Measurements from ENCODE around the gene LNP1.

- no peak for TF ChIP-seq CHD2 (IDR thresholded peaks at IDR 0.05; ENCODE audit: low read depth, low read length)
- no peak for TF ChIP-seq MIER2 (CRISPR knock-in tag; IDR thresholded peaks at IDR 0.05)
- no peak for TF ChIP-seq MAZ (IDR thresholded peaks at IDR 0.05; ENCODE audit: borderline replicate concordance, low read depth, low read length)
- TF ChIP-seq MAZ (CRISPR knock-in tag; IDR thresholded peaks at IDR 0.05; ENCODE audit: low read depth), result no peak
- TF ChIP-seq HMG20B (CRISPR knock-in tag; conservative IDR thresholded peaks at IDR 0.05), result no peak
- TF ChIP-seq BCL6 (CRISPR knock-in tag; IDR thresholded peaks at IDR 0.05), result no peak
- TF ChIP-seq, protein P1, sequence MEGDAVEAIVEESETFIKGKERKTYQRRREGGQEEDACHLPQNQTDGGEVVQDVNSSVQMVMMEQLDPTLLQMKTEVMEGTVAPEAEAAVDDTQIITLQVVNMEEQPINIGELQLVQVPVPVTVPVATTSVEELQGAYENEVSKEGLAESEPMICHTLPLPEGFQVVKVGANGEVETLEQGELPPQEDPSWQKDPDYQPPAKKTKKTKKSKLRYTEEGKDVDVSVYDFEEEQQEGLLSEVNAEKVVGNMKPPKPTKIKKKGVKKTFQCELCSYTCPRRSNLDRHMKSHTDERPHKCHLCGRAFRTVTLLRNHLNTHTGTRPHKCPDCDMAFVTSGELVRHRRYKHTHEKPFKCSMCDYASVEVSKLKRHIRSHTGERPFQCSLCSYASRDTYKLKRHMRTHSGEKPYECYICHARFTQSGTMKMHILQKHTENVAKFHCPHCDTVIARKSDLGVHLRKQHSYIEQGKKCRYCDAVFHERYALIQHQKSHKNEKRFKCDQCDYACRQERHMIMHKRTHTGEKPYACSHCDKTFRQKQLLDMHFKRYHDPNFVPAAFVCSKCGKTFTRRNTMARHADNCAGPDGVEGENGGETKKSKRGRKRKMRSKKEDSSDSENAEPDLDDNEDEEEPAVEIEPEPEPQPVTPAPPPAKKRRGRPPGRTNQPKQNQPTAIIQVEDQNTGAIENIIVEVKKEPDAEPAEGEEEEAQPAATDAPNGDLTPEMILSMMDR (CRISPR knock-in tag; IDR thresholded peaks at IDR 0.05), result no peak
These were observed 32.9 kb upstream of the LNP1 start for GRCh38 chr3:100368441-100368840.
